Measurements from ENCODE around the gene STRADB.

GRCh38 chr2:201466050-201466675 lies 14.6 kb downstream of the STRADB start:
- TF ChIP-seq EZH2phosphoT487 (IDR thresholded peaks at IDR 0.05; ENCODE audit: borderline replicate concordance) (no peak), RAD21 (IDR thresholded peaks at IDR 0.05; ENCODE audit: low read depth) (no peak), SIN3A (IDR thresholded peaks at IDR 0.05; ENCODE audit: low read depth) (no peak), EZH2 (IDR thresholded peaks at IDR 0.05) (no peak), FOSL1 (IDR thresholded peaks at IDR 0.05; ENCODE audit: low read depth) (peak; percentile 76)

All from HCT116 (cell line).